NCI-H748 (cell line): Measurements from ENCODE around the gene ANTXRL.
"Not testable (repeated sequence)": the region's sequence is repeated elsewhere in the genome, so short reads cannot be mapped to it uniquely, and the experiment has no call there.

Experiments
- DNase-seq: peaks from one replicate; lab custom pipeline; 2025; ENCODE audit not compliant: unreplicated experiment; lab: John Stamatoyannopoulos, UW

The ANTXRL gene

GRCh38 chr10:46293832-46294640 lies 7.2 kb downstream of the ANTXRL start:
- no peak for DNase-seq

- no peak for DNase-seq
Observed at GRCh38 chr10:46294641-46295220, 7.9 kb downstream of the ANTXRL start.

- DNase-seq: not testable (repeated sequence)
Observed at GRCh38 chr10:46295350-46296010, 8.7 kb downstream of the ANTXRL start.

- not testable (repeated sequence) for DNase-seq
Observed at GRCh38 chr10:46296086-46296485, 9.3 kb downstream of the ANTXRL start.

- no peak for DNase-seq
Observed at GRCh38 chr10:46296641-46297141, 9.9 kb downstream of the ANTXRL start.

GRCh38 chr10:46297406-46298204 lies 10.8 kb downstream of the ANTXRL start:
- DNase-seq: no peak

GRCh38 chr10:46298477-46299285 lies 11.9 kb downstream of the ANTXRL start:
- DNase-seq: no peak

GRCh38 chr10:46299286-46299535 lies 12.4 kb downstream of the ANTXRL start:
- DNase-seq: no peak

GRCh38 chr10:46299536-46300369 lies 13.0 kb downstream of the ANTXRL start:
- DNase-seq: no peak

GRCh38 chr10:46300370-46300711 lies 13.5 kb downstream of the ANTXRL start:
- DNase-seq: not testable (repeated sequence)

GRCh38 chr10:46301056-46301645 lies 14.4 kb downstream of the ANTXRL start:
- no peak for DNase-seq

- DNase-seq: no peak
Observed at GRCh38 chr10:46301721-46302479, 15.1 kb downstream of the ANTXRL start.

- DNase-seq: not testable (repeated sequence)
Observed at GRCh38 chr10:46302765-46303352, 16.1 kb downstream of the ANTXRL start.

- no peak for DNase-seq
Observed at GRCh38 chr10:46304062-46304461, 17.3 kb downstream of the ANTXRL start.

- DNase-seq: not testable (repeated sequence)
Observed at GRCh38 chr10:46304671-46305070, 17.9 kb downstream of the ANTXRL start.

GRCh38 chr10:46305079-46305818 lies 18.5 kb downstream of the ANTXRL start:
- DNase-seq: no peak

GRCh38 chr10:46305986-46306385 lies 19.2 kb downstream of the ANTXRL start:
- DNase-seq: no peak
